RWPE1 (cell line): Measurements from ENCODE around the gene MAP1LC3B.

Source experiments
- CTCF ChIA-PET: fragments of 350-600 bp; sonication (Branson Sonifier 250); formaldehyde crosslinking; extraction: SDS; loops from one replicate; lab custom pipeline; 2021; lab: Yijun Ruan, JAX
- POLR2A ChIA-PET: fragments of 400-600 bp; formaldehyde crosslinking; extraction: SDS; loops from one replicate; lab custom pipeline; 2020; ENCODE audit warnings: antibody characterized with exemption; ENCODE audit not compliant: low non-redundant PET; lab: Yijun Ruan, JAX
- DNase-seq: peaks from one replicate; pipeline ENCODE4 v3.0.0; 2012; ENCODE audit warnings: low spot score
- H3K27ac ChIP-seq: fragments of 450-650 bp; 2 replicates; pipeline ENCODE4 v1.5.1; 2017
- TF ChIP-seq, protein P1 (sequence below): fragments of 450-650 bp; conservative IDR thresholded peaks from 2 replicates; pipeline ENCODE4 v1.5.1; 2017; ENCODE audit warnings: low read depth, mild to moderate bottlenecking

Gene MAP1LC3B

GRCh38 chr16:87407511-87408112, 15.5 kb downstream of the MAP1LC3B start:
- H3K27ac ChIP-seq, result peak overlapping the region; percentile 79
- ChIA-PET CTCF (interaction anchor here (0.8 kb wide), 1 partner anchor 14 kb away, joined by 3 read pairs; no protein-coding TSS in a partner anchor), POLR2A (no interaction called here)
- DNase-seq, result peak; percentile 76
- TF ChIP-seq, protein P1, sequence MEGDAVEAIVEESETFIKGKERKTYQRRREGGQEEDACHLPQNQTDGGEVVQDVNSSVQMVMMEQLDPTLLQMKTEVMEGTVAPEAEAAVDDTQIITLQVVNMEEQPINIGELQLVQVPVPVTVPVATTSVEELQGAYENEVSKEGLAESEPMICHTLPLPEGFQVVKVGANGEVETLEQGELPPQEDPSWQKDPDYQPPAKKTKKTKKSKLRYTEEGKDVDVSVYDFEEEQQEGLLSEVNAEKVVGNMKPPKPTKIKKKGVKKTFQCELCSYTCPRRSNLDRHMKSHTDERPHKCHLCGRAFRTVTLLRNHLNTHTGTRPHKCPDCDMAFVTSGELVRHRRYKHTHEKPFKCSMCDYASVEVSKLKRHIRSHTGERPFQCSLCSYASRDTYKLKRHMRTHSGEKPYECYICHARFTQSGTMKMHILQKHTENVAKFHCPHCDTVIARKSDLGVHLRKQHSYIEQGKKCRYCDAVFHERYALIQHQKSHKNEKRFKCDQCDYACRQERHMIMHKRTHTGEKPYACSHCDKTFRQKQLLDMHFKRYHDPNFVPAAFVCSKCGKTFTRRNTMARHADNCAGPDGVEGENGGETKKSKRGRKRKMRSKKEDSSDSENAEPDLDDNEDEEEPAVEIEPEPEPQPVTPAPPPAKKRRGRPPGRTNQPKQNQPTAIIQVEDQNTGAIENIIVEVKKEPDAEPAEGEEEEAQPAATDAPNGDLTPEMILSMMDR, result no peak

GRCh38 chr16:87409153-87409552, 17.0 kb downstream of the MAP1LC3B start:
- TF ChIP-seq, protein P1, result no peak
- H3K27ac ChIP-seq, result no peak overlapping the region
- POLR2A ChIA-PET, result no interaction called here
- DNase-seq, result no peak
- CTCF ChIA-PET, result no interaction called here

- ChIA-PET POLR2A (no interaction called here), CTCF (interaction anchor here (0.6 to 0.9 kb wide), 2 partner anchors 15 to 50 kb away, joined by 3 to 4 read pairs; no protein-coding TSS in a partner anchor)
- DNase-seq, result no peak
- no peak overlapping the region for H3K27ac ChIP-seq
- TF ChIP-seq, protein P1, result no peak
Observed at GRCh38 chr16:87409781-87410180, 17.6 kb downstream of the MAP1LC3B start.

DNA sequence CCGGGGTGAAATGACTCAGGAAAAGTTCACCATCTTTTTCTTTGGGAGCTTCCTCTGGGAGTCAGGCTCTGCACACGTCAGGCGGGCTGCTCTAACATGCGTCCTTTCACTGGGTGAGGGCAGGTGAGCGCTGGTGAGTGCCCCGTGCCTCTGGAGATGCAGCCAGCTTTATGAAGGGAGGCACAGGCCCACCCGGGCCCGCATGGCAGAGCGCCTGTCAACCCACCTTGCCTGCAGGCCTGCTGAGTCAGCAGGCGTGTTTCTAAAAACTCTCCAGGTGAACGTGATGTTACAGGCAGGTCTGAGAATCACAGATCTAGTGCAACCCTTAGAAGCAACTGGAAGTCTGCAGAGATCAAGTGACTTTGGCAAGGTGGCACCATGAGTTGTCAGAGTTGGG, 18.4 kb downstream of the MAP1LC3B start:
- TF ChIP-seq, protein P1, result no peak
- DNase-seq, result no peak
- CTCF ChIA-PET, result interaction anchor here (0.6 to 0.9 kb wide), 2 partner anchors 16 to 49 kb away, joined by 3 to 4 read pairs; no protein-coding TSS in a partner anchor
- POLR2A ChIA-PET, result no interaction called here
- H3K27ac ChIP-seq, result peak overlapping the region; percentile 29; the same call in 1 of the 2 replicates

- no peak overlapping the region; the same call in 1 of the 2 replicates for H3K27ac ChIP-seq
- TF ChIP-seq, protein P1, result no peak
- DNase-seq, result no peak
- ChIA-PET POLR2A (no interaction called here), CTCF (no interaction called here)
Observed at GRCh38 chr16:87410968-87411367, 18.8 kb downstream of the MAP1LC3B start.

- DNase-seq, result no peak
- POLR2A ChIA-PET, result no interaction called here
- CTCF ChIA-PET, result no interaction called here
- H3K27ac ChIP-seq, result no peak overlapping the region
- TF ChIP-seq, protein P1, result no peak
Observed at GRCh38 chr16:87411375-87412271, 19.5 kb downstream of the MAP1LC3B start.
